Measurements from ENCODE around the gene FOXC1. TPM values are rescaled to one million over a fixed set of nuclear protein-coding genes. Genes with fewer than 3 reads are reported as not detected.

FOXC1 gene
- total and polyA plus RNA-seq, 2 of the 13 experiments (the other 11 are each of a cell fraction or from before 2014, with no cell fraction given) = 0.44 to 0.55 TPM

DNA sequence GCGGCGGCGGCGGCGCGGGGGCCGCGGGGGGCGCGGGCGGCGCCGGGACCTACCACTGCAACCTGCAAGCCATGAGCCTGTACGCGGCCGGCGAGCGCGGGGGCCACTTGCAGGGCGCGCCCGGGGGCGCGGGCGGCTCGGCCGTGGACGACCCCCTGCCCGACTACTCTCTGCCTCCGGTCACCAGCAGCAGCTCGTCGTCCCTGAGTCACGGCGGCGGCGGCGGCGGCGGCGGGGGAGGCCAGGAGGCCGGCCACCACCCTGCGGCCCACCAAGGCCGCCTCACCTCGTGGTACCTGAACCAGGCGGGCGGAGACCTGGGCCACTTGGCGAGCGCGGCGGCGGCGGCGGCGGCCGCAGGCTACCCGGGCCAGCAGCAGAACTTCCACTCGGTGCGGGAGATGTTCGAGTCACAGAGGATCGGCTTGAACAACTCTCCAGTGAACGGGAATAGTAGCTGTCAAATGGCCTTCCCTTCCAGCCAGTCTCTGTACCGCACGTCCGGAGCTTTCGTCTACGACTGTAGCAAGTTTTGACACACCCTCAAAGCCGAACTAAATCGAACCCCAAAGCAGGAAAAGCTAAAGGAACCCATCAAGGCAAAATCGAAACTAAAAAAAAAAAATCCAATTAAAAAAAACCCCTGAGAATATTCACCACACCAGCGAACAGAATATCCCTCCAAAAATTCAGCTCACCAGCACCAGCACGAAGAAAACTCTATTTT lies 2.0 kb downstream of the FOXC1 start (continued):
- TF ChIP-seq CEBPZ (IDR thresholded peaks at IDR 0.05; ENCODE audit: low read length) = no peak
- TF ChIP-seq TBX3 (IDR thresholded peaks at IDR 0.05; ENCODE audit: borderline replicate concordance) = no peak
- TF ChIP-seq MAZ (IDR thresholded peaks at IDR 0.05; ENCODE audit: borderline replicate concordance, low read depth, low read length) = no peak
- no peak for TF ChIP-seq MAZ (CRISPR knock-in tag; IDR thresholded peaks at IDR 0.05; ENCODE audit: low read depth)
- no peak for TF ChIP-seq CHCHD3 (CRISPR knock-in tag; IDR thresholded peaks at IDR 0.05)
- TF ChIP-seq SRSF4 (IDR thresholded peaks at IDR 0.05; ENCODE audit: low read depth, low read length, poor library complexity, severe bottlenecking) = no peak
- no peak for TF ChIP-seq NCOR1 (IDR thresholded peaks at IDR 0.05; ENCODE audit: borderline replicate concordance, low read length)
- no peak for TF ChIP-seq ZNF564 (CRISPR knock-in tag; IDR thresholded peaks at IDR 0.05)
- TF ChIP-seq, protein P1, sequence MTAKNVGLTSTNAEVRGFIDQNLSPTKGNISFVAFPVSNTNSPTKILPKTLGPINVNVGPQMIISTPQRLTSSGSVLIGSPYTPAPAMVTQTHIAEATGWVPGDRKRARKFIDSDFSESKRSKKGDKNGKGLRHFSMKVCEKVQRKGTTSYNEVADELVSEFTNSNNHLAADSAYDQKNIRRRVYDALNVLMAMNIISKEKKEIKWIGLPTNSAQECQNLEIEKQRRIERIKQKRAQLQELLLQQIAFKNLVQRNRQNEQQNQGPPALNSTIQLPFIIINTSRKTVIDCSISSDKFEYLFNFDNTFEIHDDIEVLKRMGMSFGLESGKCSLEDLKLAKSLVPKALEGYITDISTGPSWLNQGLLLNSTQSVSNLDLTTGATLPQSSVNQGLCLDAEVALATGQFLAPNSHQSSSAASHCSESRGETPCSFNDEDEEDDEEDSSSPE (CRISPR knock-in tag; IDR thresholded peaks at IDR 0.05) = peak; percentile 35; the same call in 1 of the 2 replicates
- TF ChIP-seq KDM5B (CRISPR knock-in tag; IDR thresholded peaks at IDR 0.05; ENCODE audit: borderline replicate concordance) = peak; percentile 55; the same call in 1 of the 2 replicates
- TF ChIP-seq CEBPG (CRISPR knock-in tag; IDR thresholded peaks at IDR 0.05) = no peak
- no peak for TF ChIP-seq SNAPC2 (CRISPR knock-in tag; IDR thresholded peaks at IDR 0.05)
- 0 out of 2 replicates have a peak, but pooled peaks have one; percentile 36 for TF ChIP-seq ZMYM2 (CRISPR knock-in tag; IDR thresholded peaks at IDR 0.05)
- no peak for TF ChIP-seq PBX2 (CRISPR knock-in tag; IDR thresholded peaks at IDR 0.05)
- TF ChIP-seq NFYB (CRISPR knock-in tag; IDR thresholded peaks at IDR 0.05) = no peak
- TF ChIP-seq FIP1L1 (IDR thresholded peaks at IDR 0.05; ENCODE audit: borderline replicate concordance, insufficient read depth, low read depth, low read length) = no peak
- TF ChIP-seq MLX (CRISPR knock-in tag; IDR thresholded peaks at IDR 0.05) = no peak
- TF ChIP-seq, protein P2, sequence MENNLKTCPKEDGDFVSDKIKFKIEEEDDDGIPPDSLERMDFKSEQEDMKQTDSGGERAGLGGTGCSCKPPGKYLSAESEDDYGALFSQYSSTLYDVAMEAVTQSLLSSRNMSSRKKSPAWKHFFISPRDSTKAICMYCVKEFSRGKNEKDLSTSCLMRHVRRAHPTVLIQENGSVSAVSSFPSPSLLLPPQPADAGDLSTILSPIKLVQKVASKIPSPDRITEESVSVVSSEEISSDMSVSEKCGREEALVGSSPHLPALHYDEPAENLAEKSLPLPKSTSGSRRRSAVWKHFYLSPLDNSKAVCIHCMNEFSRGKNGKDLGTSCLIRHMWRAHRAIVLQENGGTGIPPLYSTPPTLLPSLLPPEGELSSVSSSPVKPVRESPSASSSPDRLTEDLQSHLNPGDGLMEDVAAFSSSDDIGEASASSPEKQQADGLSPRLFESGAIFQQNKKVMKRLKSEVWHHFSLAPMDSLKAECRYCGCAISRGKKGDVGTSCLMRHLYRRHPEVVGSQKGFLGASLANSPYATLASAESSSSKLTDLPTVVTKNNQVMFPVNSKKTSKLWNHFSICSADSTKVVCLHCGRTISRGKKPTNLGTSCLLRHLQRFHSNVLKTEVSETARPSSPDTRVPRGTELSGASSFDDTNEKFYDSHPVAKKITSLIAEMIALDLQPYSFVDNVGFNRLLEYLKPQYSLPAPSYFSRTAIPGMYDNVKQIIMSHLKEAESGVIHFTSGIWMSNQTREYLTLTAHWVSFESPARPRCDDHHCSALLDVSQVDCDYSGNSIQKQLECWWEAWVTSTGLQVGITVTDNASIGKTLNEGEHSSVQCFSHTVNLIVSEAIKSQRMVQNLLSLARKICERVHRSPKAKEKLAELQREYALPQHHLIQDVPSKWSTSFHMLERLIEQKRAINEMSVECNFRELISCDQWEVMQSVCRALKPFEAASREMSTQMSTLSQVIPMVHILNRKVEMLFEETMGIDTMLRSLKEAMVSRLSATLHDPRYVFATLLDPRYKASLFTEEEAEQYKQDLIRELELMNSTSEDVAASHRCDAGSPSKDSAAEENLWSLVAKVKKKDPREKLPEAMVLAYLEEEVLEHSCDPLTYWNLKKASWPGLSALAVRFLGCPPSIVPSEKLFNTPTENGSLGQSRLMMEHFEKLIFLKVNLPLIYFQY (CRISPR knock-in tag; IDR thresholded peaks at IDR 0.05; ENCODE audit: borderline replicate concordance) = peak; percentile 24; the same call in 1 of the 2 replicates
- TF ChIP-seq ZNF556 (CRISPR knock-in tag; IDR thresholded peaks at IDR 0.05; ENCODE audit: borderline replicate concordance) = 0 out of 2 replicates have a peak, but pooled peaks have one; percentile 30

Measured in HepG2 (cell line).